Measurements from ENCODE around the gene GNB1. TPM values are rescaled to one million over a fixed set of nuclear protein-coding genes. Genes with fewer than 3 reads are reported as not detected.

Gene GNB1
- total RNA-seq, 2 experiments from 2014 or later = 428 to 431 TPM

DNA sequence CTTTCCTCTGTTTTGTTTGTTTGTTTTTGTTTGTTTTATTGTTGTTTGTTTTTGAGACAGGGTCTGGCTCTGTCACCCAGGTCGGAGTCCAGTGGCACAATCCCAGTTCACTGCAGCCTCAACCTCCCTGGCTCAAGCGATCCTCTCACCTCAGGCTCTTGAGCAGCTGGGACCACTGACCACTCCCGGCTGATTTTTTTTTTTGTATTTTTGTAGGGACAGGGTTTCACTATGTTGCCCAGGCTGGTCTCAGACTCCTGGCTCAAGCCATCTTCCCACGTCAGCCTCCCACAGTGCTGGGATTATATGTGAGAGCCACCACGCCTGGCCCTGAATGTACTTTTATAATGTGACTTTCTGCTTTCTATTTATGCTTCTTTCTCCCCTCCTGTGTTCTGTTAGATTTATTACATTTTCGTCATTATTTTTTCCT is 19.2 kb upstream of the GNB1 start:
- peaks cover 18% of the 10 kb centered on the region for H3K4me1 Mint-ChIP-seq

DNA sequence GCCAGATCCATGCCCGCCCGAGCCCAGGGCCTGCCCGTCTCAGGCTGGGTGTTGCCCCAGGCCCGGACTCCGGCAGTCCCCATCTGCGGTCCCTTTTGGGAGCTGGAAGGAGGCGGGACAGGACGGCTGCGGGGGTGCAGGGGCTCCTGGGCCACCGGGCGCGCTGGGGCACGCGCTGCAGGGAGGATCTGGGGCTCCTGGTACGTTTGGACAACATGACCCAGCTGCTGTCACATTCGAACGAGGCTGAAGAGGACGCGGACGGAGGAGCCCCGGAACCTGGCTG is 17.6 kb upstream of the GNB1 start:
- Mint-ChIP-seq H3K27me3 (no peaks in the 10 kb centered on the region), H3K27ac (peak overlapping the region; percentile 35), H3K36me3 (ENCODE audit: low read depth) (no peaks in the 10 kb centered on the region), H3K4me3 (peak overlapping the region; percentile 67), H3K9me3 (no peaks in the 10 kb centered on the region), H3K4me1 (peaks cover 18% of the 10 kb centered on the region)
- POLR2A ChIA-PET = interaction anchor here (0.6 to 3.1 kb wide), 12 partner anchors 10 to 132 kb away, joined by 3 to 22 read pairs (median 6); partner anchors contain the start of genes NADK and TMEM52
- CTCF ChIA-PET = interaction anchor here (0.8 to 3.5 kb wide), 19 partner anchors 10 to 618 kb away, joined by 3 to 35 read pairs (median 5); partner anchors contain the start of genes MORN1, NADK, PANK4 and RER1
- no peak for DNase-seq

More for the DNA sequence above, 19.2 kb upstream of the GNB1 start:
- Mint-ChIP-seq H3K27me3 (peaks cover 3% of the 10 kb centered on the region), H3K4me3 (peak overlapping the region; percentile 75), H3K9me3 (no peaks in the 10 kb centered on the region), H3K27ac (peak overlapping the region; percentile 9), H3K36me3 (ENCODE audit: low read depth) (no peaks in the 10 kb centered on the region)
- DNase-seq = no peak
- POLR2A ChIA-PET = interaction anchor here (0.9 to 3.1 kb wide), 8 partner anchors 10 to 472 kb away, joined by 3 to 22 read pairs (median 8); partner anchors contain the start of genes MIB2, NADK and TMEM52
- CTCF ChIA-PET = interaction anchor here (1.0 to 3.5 kb wide), 6 partner anchors 10 to 135 kb away, joined by 3 to 35 read pairs (median 10); partner anchors contain the start of genes NADK and TMEM52

DNA sequence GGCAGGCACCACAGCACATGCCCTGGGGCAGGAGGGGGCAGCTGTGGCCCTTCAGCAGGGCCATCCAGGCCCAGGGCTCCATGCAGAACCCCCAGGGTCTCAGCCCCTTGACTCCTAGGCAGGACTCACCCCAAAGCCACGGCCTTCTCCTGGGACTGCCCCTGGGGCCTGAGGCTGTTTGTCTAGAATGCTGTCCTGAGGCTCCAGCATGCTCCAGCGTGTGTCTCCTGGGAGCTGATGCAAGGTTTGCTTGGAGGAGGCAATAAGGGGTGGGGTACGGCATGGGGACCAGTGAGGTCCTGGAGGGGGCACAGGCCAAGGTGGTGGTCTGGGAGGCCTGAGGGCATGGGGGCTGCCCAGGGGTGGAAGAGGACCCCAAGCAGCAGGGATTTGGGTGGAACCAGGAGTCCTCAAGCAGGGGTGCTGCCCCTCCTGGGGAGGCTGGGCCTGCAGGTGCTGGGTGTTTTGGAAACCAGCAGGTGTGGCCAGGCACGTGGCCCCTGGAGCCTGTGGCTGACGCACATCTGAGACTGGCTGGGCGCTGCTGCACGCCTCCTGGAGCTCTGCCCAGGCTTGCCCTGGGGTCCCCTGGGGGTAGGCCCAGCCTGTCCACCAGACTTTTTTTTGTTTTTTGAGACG is 16.3 kb upstream of the GNB1 start:
- Mint-ChIP-seq H3K9me3 (no peaks in the 10 kb centered on the region), H3K27ac (no peak overlapping the region), H3K4me3 (peak overlapping the region; percentile 46), H3K36me3 (ENCODE audit: low read depth) (no peaks in the 10 kb centered on the region), H3K4me1 (peaks cover 18% of the 10 kb centered on the region), H3K27me3 (no peaks in the 10 kb centered on the region)
- POLR2A ChIA-PET = interaction anchor here (3.0 to 3.1 kb wide), 2 partner anchors 9 to 128 kb away, joined by 20 to 22 read pairs; partner anchors contain the start of gene NADK
- DNase-seq = no peak
- CTCF ChIA-PET = interaction anchor here (1.5 to 3.5 kb wide), 6 partner anchors 9 to 129 kb away, joined by 3 to 35 read pairs (median 7); partner anchors contain the start of gene NADK

DNA sequence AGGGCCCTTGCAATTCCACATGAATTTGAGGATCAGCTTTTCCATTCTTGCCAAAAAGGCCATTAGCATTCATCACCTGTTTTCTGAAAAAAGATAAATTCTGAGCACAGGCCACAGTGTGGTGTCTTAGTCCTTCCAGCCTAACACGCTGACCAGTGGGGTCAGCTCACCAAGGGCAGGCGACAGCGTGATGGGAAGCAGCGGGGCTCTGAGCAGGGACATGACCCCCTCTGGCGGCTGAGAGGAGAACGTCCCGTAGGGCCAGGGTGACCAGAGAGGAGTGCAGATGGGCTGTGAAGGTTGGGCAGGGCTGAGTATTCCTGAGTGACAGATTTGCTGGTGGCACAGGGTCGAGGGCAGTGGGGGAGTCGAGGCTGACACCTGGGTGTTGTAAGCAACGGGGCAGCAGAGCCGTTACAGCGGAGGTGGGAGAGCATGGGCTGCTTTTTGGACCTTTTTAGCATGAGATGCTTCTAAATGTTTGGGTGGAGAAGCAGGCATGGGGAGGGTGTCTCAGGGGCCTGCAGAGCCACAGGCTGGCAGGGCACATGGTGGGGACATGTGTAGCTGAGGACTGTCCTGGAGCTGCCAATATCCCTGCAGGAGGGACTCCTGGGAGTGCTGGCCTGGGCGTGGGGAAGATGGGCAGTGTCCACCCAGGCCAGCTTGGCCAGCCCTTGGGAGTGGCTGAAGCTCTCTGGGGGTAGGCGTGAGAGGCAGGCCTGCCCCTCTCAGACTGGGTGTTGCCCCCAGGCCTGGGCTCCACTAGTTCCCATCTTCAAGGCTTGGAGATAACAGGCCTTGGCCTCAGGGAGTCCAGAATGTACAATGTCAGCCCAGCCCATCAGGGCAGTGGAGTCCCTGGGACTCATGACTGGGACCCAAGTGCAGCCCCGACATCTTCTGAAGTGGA is 15.6 kb upstream of the GNB1 start:
- Mint-ChIP-seq H3K9me3 (no peaks in the 10 kb centered on the region), H3K27me3 (no peaks in the 10 kb centered on the region), H3K27ac (peak overlapping the region; percentile 31), H3K36me3 (ENCODE audit: low read depth) (no peaks in the 10 kb centered on the region), H3K4me3 (peak overlapping the region; percentile 17), H3K4me1 (peaks cover 18% of the 10 kb centered on the region)
- DNase-seq = peak; percentile 72
- ChIA-PET POLR2A (interaction anchor here (0.9 to 3.0 kb wide), 3 partner anchors 12 to 126 kb away, joined by 3 to 10 read pairs (median 5); no protein-coding TSS in a partner anchor), CTCF (interaction anchor here (0.6 to 3.5 kb wide), 28 partner anchors 8 to 336 kb away, joined by 3 to 35 read pairs (median 4); partner anchors contain the start of gene NADK)

DNA sequence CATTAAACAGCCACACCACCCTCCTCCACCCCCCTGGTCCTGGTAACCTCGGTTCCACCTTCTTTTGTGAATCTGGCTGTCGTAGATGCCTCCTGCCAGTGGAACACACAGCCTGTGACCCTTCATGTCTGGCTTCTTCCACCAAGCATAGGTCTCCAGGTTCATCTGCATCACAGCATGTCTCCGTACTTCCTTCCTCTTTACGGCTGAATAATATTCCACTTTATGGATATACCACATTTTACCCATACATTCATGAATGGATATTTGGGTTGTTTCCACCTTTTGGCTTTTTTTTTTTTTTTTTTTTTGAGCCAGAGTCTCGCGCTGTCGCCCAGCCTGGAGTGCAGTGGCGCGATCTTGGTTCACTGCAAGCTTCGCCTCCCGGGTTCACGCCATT is 12.3 kb upstream of the GNB1 start:
- no peaks in the 10 kb centered on the region for H3K36me3 Mint-ChIP-seq (ENCODE audit: low read depth)
- peaks cover 11% of the 10 kb centered on the region for H3K4me1 Mint-ChIP-seq
- H3K27me3 Mint-ChIP-seq = no peaks in the 10 kb centered on the region
- no peaks in the 10 kb centered on the region for H3K9me3 Mint-ChIP-seq
- ChIA-PET POLR2A (no interaction called here), CTCF (no interaction called here)
- no peak overlapping the region for H3K27ac Mint-ChIP-seq
- no peak for DNase-seq
- H3K4me3 Mint-ChIP-seq = no peak overlapping the region

DNA sequence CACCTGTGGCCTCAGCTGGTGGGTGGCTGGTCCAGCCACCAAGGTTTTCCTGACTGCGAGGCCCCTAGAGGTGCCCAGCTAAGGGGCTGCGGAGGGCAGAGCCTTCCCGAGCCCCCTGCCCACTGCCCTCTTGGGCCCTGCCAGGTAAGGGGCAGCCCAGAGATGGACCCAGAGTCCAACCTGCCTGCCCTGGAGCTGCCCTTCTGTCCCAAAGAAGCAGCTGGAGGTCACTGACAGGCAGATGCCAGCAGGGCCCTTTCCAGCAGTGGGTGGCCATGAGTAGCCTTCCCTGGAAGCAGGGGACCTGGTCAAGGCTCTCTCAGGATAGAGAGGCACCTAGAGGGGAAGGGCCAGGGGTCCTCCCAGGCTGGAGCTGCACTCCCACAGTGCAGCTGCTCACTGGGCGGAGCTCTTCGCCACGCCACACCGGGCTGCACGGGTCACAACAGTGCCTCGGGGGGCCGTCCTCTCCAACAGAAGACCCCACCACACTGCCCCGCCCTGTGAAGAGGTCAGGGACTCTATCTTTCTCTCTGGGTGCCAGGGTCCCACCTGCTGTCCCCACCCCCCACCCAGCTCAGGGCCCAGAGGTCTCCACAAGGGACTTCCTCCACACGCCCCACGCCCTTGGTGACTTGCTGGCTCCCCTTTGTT is 10.9 kb upstream of the GNB1 start:
- POLR2A ChIA-PET = interaction anchor here (1.0 to 2.1 kb wide), 4 partner anchors 10 to 120 kb away, joined by 3 to 8 read pairs (median 4); no protein-coding TSS in a partner anchor
- CTCF ChIA-PET = interaction anchor here (1.7 kb wide), 1 partner anchor 122 kb away, joined by 5 read pairs; no protein-coding TSS in a partner anchor
- no peak overlapping the region for H3K27ac Mint-ChIP-seq

DNA sequence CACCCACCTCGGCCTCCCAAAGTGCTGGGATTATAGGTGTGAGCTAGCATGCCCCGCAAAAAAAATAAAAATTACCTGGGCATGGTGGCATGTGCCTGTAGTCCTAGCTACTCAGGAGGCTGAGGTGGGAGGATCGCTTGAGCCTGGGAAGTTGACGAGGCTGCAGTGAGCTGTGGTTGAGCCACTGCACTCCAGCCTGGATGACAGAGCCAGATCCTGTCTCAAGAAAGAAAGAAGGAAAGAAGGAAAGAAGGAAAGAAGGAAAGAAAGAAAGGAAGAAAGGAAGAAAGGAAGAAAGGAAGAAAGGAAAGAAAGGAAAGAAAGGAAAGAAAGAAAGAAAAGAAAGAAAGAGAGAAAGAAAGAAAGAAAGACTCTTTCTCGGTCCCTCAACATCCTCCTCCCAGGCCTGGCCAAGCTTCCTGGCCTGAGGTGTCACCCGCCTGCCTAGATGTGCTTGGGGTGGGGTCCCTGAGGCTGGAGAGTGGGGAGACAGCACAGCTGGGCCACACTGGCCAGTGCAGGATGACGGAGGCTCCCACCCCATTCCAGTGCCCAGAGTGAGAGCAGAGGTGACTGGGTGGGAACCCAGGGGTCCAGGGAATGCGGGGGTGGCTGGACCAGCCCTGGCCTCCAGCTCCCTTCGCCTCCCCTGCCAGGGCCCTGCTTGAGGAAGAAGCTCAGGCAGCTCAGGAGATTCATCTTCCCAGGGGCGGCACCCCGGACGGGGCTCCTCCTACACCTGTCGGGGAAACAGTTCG is 10.2 kb upstream of the GNB1 start:
- H3K36me3 Mint-ChIP-seq (ENCODE audit: low read depth) = no peaks in the 10 kb centered on the region
- CTCF ChIA-PET = interaction anchor here (1.1 to 5.2 kb wide), 4 partner anchors 7 to 132 kb away, joined by 3 to 30 read pairs (median 4); no protein-coding TSS in a partner anchor
- H3K4me1 Mint-ChIP-seq = peaks cover 8% of the 10 kb centered on the region
- no peak overlapping the region for H3K4me3 Mint-ChIP-seq
- no peaks in the 10 kb centered on the region for H3K9me3 Mint-ChIP-seq
- no peak overlapping the region for H3K27ac Mint-ChIP-seq
- POLR2A ChIA-PET = interaction anchor here (1.0 to 2.1 kb wide), 4 partner anchors 9 to 119 kb away, joined by 3 to 8 read pairs (median 4); no protein-coding TSS in a partner anchor
- no peak for DNase-seq
- peaks cover 1% of the 10 kb centered on the region for H3K27me3 Mint-ChIP-seq

More for the DNA sequence above, 10.9 kb upstream of the GNB1 start:
- DNase-seq = no peak
- Mint-ChIP-seq H3K4me1 (peaks cover 10% of the 10 kb centered on the region), H3K36me3 (ENCODE audit: low read depth) (no peaks in the 10 kb centered on the region), H3K9me3 (no peaks in the 10 kb centered on the region), H3K4me3 (no peak overlapping the region), H3K27me3 (no peaks in the 10 kb centered on the region)

DNA sequence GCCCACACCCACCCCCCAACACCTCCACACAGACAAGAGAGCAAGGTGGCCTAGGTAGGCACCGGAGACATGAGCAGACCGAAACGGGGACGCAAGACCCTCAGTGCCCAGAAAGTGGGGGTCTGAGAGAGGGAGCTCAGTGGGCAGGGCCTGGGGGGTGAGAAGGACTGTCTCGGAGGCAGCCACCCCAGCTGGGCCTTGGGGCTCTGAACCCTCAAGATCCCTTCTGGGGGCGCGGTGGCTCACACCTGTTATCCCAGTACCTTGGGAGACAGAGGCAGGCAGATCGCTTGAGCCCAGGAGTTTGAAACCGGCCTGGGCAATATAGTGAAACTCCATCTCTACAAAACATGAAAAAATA is 9.1 kb upstream of the GNB1 start:
- peaks cover 6% of the 10 kb centered on the region for H3K27me3 Mint-ChIP-seq
- H3K9me3 Mint-ChIP-seq = no peaks in the 10 kb centered on the region
- POLR2A ChIA-PET = interaction anchor here (3.9 kb wide), 1 partner anchor 9 kb away, joined by 20 read pairs; no protein-coding TSS in a partner anchor
- no peak overlapping the region for H3K4me3 Mint-ChIP-seq
- H3K27ac Mint-ChIP-seq = no peak overlapping the region
- CTCF ChIA-PET = interaction anchor here (1.1 to 5.2 kb wide), 2 partner anchors 8 to 131 kb away, joined by 3 to 30 read pairs; no protein-coding TSS in a partner anchor
- H3K4me1 Mint-ChIP-seq = peaks cover 14% of the 10 kb centered on the region
- DNase-seq = no peak
- H3K36me3 Mint-ChIP-seq (ENCODE audit: low read depth) = no peaks in the 10 kb centered on the region

DNA sequence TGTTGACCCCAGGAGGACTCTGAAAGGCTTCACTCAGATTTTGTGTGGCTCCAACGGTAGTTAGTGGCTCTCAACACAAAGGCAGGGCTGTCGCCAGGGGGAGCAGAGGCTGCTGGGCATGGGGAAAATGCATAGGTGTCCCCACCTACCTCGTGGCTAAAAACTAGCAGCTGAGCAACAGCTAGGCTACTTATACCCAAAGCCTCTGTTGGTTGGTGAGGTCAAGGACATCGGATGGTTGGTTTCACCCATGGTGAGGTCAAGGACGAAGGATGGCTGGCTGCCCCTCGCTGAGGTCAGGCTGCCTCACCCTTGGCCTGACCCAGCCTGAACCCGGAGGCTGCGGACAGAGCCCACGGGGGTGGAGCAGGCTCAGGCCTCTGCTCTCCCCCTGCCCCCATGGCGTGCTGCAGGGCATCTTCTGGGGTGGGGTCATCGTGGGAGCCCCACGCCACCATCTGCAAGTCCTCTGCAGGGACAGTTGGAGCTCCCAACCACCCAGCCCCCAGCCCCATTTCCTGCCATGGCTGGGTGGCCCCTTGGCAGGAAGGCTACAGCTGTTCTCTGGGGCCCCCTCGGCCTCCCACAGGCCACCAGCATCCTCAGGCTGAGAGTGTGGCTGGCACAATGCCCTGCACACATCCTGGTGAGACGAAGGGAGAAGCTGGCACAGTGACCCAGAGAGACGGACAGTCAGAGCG is 8.5 kb upstream of the GNB1 start:
- Mint-ChIP-seq H3K4me1 (peaks cover 19% of the 10 kb centered on the region), H3K9me3 (no peaks in the 10 kb centered on the region), H3K4me3 (no peak overlapping the region), H3K27me3 (peaks cover 6% of the 10 kb centered on the region), H3K36me3 (ENCODE audit: low read depth) (no peaks in the 10 kb centered on the region), H3K27ac (no peak overlapping the region)
- ChIA-PET POLR2A (interaction anchor here (1.1 to 3.9 kb wide), 2 partner anchors 10 to 18 kb away, joined by 3 to 20 read pairs; no protein-coding TSS in a partner anchor), CTCF (interaction anchor here (0.6 to 5.2 kb wide), 2 partner anchors 9 to 92 kb away, joined by 7 to 30 read pairs; no protein-coding TSS in a partner anchor)
- no peak for DNase-seq

DNA sequence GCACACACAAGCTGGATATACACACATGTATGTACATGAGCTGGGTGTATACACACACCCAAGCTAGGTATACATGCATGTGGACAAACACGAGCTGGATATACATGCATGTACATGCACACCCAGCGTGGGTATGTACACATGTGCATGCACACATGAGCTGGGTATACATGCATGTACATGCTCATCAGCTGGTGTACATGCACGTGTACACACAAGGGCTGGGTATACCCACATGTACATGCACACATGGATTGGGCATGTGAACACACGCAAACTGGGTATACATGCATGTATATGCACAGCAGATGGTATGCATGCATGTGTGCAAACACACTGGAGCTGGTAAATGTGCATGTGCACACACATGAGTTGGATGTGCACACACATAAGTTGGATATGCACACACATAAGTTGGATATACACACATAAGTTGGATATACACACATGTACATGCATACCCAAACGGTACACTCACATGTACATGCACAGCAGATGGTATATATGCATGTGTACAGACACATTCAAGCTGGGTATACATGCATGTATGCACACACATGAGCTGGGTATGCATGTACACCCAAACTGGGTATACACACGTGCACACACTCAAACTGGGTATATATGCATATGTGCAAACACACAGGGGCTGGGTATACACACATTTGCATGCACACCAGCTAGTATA is 7.5 kb upstream of the GNB1 start:
- no peaks in the 10 kb centered on the region for H3K9me3 Mint-ChIP-seq

More for the DNA sequence above, 7.5 kb upstream of the GNB1 start:
- H3K27me3 Mint-ChIP-seq = peaks cover 6% of the 10 kb centered on the region
- ChIA-PET POLR2A (interaction anchor here (1.1 to 3.9 kb wide), 3 partner anchors 10 to 17 kb away, joined by 3 to 20 read pairs (median 11); no protein-coding TSS in a partner anchor), CTCF (interaction anchor here (1.1 to 5.2 kb wide), 3 partner anchors 7 to 122 kb away, joined by 5 to 30 read pairs (median 7); no protein-coding TSS in a partner anchor)
- H3K36me3 Mint-ChIP-seq (ENCODE audit: low read depth) = no peaks in the 10 kb centered on the region
- no peak for DNase-seq
- no peak overlapping the region for H3K27ac Mint-ChIP-seq
- H3K4me1 Mint-ChIP-seq = peaks cover 20% of the 10 kb centered on the region
- no peak overlapping the region for H3K4me3 Mint-ChIP-seq

Measured in activated CD4-positive, alpha-beta memory T cell treated with anti-CD3 and anti-CD28 coated beads, Interleukin-2, amount 10 ng/mL, durations not matched to agents 7 days and 5 days (primary cell).